GM21526 (cell line): ENCODE data around the gene EIF3F.

Source experiments
- ATAC-seq: cut with Tn5 transposase; IDR thresholded peaks from one replicate; pipeline ENCODE4 v1.9.1; 2021; ENCODE audit warnings: moderate library complexity; ENCODE audit not compliant: unreplicated experiment, low FRiP score

EIF3F gene

GRCh38 chr11:7983832-7984590, 3.1 kb upstream of the EIF3F start:
- no peak for ATAC-seq

GRCh38 chr11:7987560-7987883, 385 bp downstream of the EIF3F start:
- ATAC-seq: peak; percentile 4

GRCh38 chr11:7994581-7995278, 7.6 kb downstream of the EIF3F start:
- no peak for ATAC-seq

GRCh38 chr11:7999795-8000194, 12.7 kb downstream of the EIF3F start:
- ATAC-seq: no peak

- ATAC-seq: no peak
These were observed 13.3 kb downstream of the EIF3F start for GRCh38 chr11:8000390-8000789.

- ATAC-seq: no peak
These were observed 15.5 kb downstream of the EIF3F start for GRCh38 chr11:8002676-8003075.

GRCh38 chr11:8003187-8003586, 16.1 kb downstream of the EIF3F start:
- ATAC-seq: no peak

GRCh38 chr11:8004008-8004407, 16.9 kb downstream of the EIF3F start:
- ATAC-seq: no peak

- no peak for ATAC-seq
These were observed 18.4 kb downstream of the EIF3F start for GRCh38 chr11:8005556-8005955.

GRCh38 chr11:8006349-8006977, 19.3 kb downstream of the EIF3F start:
- peak; percentile 59 for ATAC-seq

GRCh38 chr11:8008212-8008611, 21.1 kb downstream of the EIF3F start:
- ATAC-seq: no peak

GRCh38 chr11:8009856-8010255, 22.7 kb downstream of the EIF3F start:
- no peak for ATAC-seq

GRCh38 chr11:8011371-8011770, 24.2 kb downstream of the EIF3F start:
- no peak for ATAC-seq

- ATAC-seq: no peak
These were observed 24.9 kb downstream of the EIF3F start for GRCh38 chr11:8011981-8012444.

GRCh38 chr11:8013833-8014232, 26.7 kb downstream of the EIF3F start:
- ATAC-seq: no peak

- ATAC-seq: no peak
These were observed 28.7 kb downstream of the EIF3F start for GRCh38 chr11:8015753-8016239.

- no peak for ATAC-seq
These were observed 29.3 kb downstream of the EIF3F start for GRCh38 chr11:8016440-8016839.

GRCh38 chr11:8017071-8017470, 29.9 kb downstream of the EIF3F start:
- ATAC-seq: no peak

- ATAC-seq: no peak
These were observed 30.9 kb downstream of the EIF3F start for GRCh38 chr11:8017894-8018483.

- no peak for ATAC-seq
These were observed 31.6 kb downstream of the EIF3F start for GRCh38 chr11:8018484-8019313.
